AG04450 (cell line): ENCODE results near the gene ST8SIA3. TPM values are rescaled to one million over a fixed set of nuclear protein-coding genes. Genes with fewer than 3 reads are reported as not detected.

ENCODE experiments used
- CTCF ChIA-PET: fragments of 300-600, 350-600 bp; formaldehyde crosslinking; extraction: SDS; loops from one replicate; lab custom pipeline; 2022; ENCODE audit warnings: antibody characterized with exemption, inconsistent platforms; lab: Charles Lee
- POLR2A ChIA-PET: fragments of 350-600 bp; formaldehyde crosslinking; extraction: SDS; loops from one replicate; lab custom pipeline; 2021; ENCODE audit warnings: antibody characterized with exemption, inconsistent platforms; lab: Yijun Ruan, JAX
- DNase-seq: peaks from one replicate; pipeline ENCODE4 v3.0.0-alpha.2; 2011; ENCODE audit warnings: low read depth, low spot score
- H3K27ac ChIP-seq: one replicate; pipeline ENCODE4 v1.5.1; 2012; ENCODE audit warnings: low read depth, low read length, control low read depth
- H3K27me3 ChIP-seq: one replicate; pipeline ENCODE4 v1.6.0; 2012; ENCODE audit warnings: low read length; ENCODE audit not compliant: control insufficient read depth, insufficient read depth
- H3K4me3 ChIP-seq: 2 replicates; pipeline ENCODE4 v1.5.1; 2011; ENCODE audit warnings: mild to moderate bottlenecking, low read depth, low read length, control low read depth
- H3K9me3 ChIP-seq: 2 replicates; pipeline ENCODE4 v1.5.1; 2012; ENCODE audit warnings: low read length; ENCODE audit not compliant: control insufficient read depth, insufficient read depth
- polyA plus RNA-seq: library from polyadenylated mRNA; depleted of rRNA; stranded (reverse); fragments of >200 nt; gene quantifications from 2 replicates; pipeline ENCODE4 v1.2.3, GENCODE V29; 2011
- TF ChIP-seq, protein P1 (sequence below): IDR thresholded peaks from 2 replicates; pipeline ENCODE4 v1.5.1; 2011; ENCODE audit warnings: low read depth, low read length, control low read depth, inconsistent platforms

The ST8SIA3 gene
- polyA plus RNA-seq, 1 experiment = not detected

DNA sequence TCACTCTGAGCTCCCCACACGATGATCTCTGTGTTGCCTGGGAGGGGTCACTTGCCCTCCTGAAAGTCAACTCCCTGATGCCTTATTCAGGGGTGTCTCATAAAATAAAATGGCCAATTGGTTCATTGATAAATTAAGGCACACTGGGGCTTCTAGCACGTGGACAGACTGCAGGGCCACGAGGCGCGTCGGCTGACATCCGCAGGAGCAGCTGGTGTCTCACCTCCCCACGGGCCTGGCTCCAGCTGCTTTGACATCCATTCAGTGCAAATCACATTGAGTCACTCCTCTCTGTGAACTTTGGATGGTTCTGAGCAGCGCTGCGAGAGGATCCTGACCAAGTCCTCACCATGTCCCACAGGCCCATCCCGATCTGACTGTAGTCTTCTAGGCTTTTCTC is 4.6 kb upstream of the ST8SIA3 start:
- ChIA-PET POLR2A (no interaction called here), CTCF (no interaction called here)

DNA sequence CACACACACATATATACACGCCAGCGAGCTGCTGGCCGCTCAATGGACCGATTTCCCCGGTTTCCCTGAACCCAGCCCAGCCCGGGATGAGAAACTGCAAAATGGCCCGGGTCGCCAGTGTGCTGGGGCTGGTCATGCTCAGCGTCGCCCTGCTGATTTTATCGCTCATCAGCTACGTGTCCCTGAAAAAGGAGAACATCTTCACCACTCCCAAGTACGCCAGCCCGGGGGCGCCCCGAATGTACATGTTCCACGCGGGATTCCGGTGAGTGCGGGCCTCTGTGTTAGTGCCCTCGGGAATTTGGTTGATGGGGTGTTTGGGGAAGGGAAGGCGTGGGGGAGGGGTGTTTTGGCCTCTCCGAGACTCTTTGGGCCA is 392 bp downstream of the ST8SIA3 start:
- Histone ChIP-seq H3K4me3 (no peak overlapping the region), H3K27ac (no peak overlapping the region), H3K27me3 (peaks cover 35% of the 10 kb centered on the region), H3K9me3 (no peaks in the 10 kb centered on the region; the same call in 1 of the 2 replicates)
- CTCF ChIA-PET = no interaction called here
- no peak for DNase-seq
- POLR2A ChIA-PET = no interaction called here
- TF ChIP-seq, protein P1, sequence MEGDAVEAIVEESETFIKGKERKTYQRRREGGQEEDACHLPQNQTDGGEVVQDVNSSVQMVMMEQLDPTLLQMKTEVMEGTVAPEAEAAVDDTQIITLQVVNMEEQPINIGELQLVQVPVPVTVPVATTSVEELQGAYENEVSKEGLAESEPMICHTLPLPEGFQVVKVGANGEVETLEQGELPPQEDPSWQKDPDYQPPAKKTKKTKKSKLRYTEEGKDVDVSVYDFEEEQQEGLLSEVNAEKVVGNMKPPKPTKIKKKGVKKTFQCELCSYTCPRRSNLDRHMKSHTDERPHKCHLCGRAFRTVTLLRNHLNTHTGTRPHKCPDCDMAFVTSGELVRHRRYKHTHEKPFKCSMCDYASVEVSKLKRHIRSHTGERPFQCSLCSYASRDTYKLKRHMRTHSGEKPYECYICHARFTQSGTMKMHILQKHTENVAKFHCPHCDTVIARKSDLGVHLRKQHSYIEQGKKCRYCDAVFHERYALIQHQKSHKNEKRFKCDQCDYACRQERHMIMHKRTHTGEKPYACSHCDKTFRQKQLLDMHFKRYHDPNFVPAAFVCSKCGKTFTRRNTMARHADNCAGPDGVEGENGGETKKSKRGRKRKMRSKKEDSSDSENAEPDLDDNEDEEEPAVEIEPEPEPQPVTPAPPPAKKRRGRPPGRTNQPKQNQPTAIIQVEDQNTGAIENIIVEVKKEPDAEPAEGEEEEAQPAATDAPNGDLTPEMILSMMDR = no peak

More for the DNA sequence above, 4.6 kb upstream of the ST8SIA3 start:
- Histone ChIP-seq H3K27me3 (peaks cover 17% of the 10 kb centered on the region), H3K9me3 (no peaks in the 10 kb centered on the region), H3K27ac (no peak overlapping the region), H3K4me3 (no peak overlapping the region)
- no peak for DNase-seq
- TF ChIP-seq, protein P1 = no peak

DNA sequence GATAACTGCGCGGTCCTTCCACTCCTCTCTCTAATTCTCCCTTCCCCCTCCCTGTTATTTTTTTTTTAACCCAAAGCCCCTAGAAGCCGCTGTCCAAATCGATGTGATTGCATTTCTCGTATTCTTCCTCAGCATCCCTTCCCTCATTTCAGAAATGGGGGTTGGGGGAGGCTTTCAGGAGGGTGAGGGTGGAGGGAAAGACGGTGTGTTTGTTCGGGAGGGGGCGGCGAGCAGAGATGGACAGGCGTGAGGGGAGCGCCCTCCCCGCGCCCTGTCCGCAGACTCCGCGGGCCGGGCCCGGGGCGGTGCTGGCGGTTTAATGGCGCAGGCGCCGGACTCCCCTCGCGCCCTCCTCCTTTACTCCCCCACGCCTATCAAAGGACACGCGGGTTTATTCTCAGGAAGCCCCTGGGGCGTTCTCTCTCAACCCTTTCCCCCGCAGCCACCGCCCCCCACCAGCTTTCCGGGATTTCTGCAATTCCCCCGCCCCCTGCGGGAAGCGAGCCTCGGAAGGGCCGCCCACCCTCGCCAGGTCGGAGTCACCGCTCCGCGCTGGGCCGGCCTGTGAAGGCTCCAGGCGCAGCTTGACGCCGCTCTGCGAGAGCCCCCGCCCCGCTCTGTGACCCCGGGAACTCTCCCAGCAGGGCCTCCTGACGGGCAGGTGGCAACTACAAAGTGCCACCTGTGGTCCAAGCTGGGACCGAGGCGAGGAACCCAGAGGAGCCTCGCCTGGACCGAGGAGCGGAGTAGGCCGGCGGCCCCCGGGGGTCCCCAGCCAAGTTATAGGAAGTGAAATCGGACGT is 981 bp downstream of the ST8SIA3 start:
- Histone ChIP-seq H3K4me3 (no peak overlapping the region), H3K27ac (no peak overlapping the region), H3K9me3 (no peaks in the 10 kb centered on the region; the same call in 1 of the 2 replicates), H3K27me3 (peaks cover 35% of the 10 kb centered on the region)
- TF ChIP-seq, protein P1 = no peak
- POLR2A ChIA-PET = no interaction called here
- CTCF ChIA-PET = no interaction called here
- no peak for DNase-seq

DNA sequence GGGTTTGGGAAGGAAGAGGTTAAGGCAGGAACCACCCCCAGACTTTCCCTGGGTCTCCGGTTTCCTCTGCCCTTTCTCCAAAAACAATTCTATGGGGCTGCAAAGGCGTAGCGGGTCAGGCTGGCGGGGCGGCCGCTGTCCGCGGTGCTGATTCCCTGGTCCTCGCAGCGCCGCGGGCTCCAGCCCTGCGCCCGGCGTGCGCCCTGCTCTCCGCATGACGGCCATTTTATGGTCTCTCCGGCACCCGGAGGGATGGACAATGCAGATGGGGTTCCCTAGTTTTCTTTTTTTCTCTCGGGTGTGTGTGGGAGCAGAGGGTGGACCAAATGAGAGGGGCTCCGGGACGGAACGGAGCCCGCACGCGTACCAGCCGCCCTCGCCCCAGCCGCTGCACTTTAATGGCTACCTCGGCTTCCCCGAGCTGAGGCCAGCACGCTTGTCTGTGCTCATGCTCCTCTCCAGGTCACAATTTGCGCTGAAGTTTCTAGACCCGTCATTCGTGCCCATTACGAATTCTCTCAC is 1.6 kb downstream of the ST8SIA3 start:
- ChIA-PET CTCF (no interaction called here), POLR2A (no interaction called here)
- Histone ChIP-seq H3K4me3 (no peak overlapping the region), H3K27ac (no peak overlapping the region), H3K9me3 (no peaks in the 10 kb centered on the region; the same call in 1 of the 2 replicates), H3K27me3 (peaks cover 33% of the 10 kb centered on the region)
- TF ChIP-seq, protein P1 = no peak
- DNase-seq = no peak

DNA sequence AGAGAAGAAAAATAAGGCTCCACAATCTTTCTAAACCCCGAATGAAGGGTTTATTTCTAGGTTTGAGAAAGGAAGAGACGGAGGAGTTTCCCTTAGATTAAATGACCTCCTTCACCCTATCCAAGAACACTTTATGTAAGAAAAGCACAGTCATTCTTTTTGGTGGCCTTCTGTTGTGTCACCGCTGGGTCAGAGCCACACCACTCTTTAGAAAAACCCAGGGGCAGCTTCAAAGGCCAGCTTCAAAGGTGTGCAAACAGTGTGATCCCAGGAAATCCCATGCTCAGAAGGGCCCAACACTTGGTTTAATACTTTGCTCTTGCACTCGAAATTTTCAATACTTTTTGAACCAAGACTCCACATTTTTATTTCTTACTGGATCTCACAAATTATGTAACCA is 7.1 kb downstream of the ST8SIA3 start:
- TF ChIP-seq, protein P1 = no peak
- Histone ChIP-seq H3K4me3 (no peak overlapping the region), H3K9me3 (no peaks in the 10 kb centered on the region), H3K27me3 (peaks cover 3% of the 10 kb centered on the region), H3K27ac (no peak overlapping the region)
- DNase-seq = no peak
- ChIA-PET CTCF (no interaction called here), POLR2A (no interaction called here)
